ENCODE results near the gene RNU4-1. TPM values are rescaled to one million over a fixed set of nuclear protein-coding genes. Genes with fewer than 3 reads are reported as not detected.
"Not testable (repeated sequence)": the region's sequence is repeated elsewhere in the genome, so short reads cannot be mapped to it uniquely, and the experiment has no call there.

Gene RNU4-1
- polyA plus RNA-seq (ENCODE audit: insufficient read length) = not detected
- long read RNA-seq, donor 1 = 0 reads
- long read RNA-seq, donor 2, partial matches to known transcripts = 13 of 13 reads
- long read RNA-seq, donor 2, other reads (novel, unspliced or antisense) = 0 of 13 reads
- long read RNA-seq, donor 3 = 0 reads
- long read RNA-seq, donor 4 = 0 reads
- long read RNA-seq, donor 5, partial matches to known transcripts = 25 of 25 reads
- long read RNA-seq, donor 5, other reads (novel, unspliced or antisense) = 0 of 25 reads
- long read RNA-seq, donor 6, partial matches to known transcripts = 24 of 24 reads
- long read RNA-seq, donor 6, other reads (novel, unspliced or antisense) = 0 of 24 reads
- long read RNA-seq, donor 7, partial matches to known transcripts = 31 of 33 reads
- long read RNA-seq, donor 7, other reads (novel, unspliced or antisense) = 0 of 33 reads
- long read RNA-seq, donor 8, partial matches to known transcripts = 5 of 6 reads
- long read RNA-seq, donor 8, other reads (novel, unspliced or antisense) = 0 of 6 reads

GRCh38 chr12:120292661-120293531 lies at the start of gene RNU4-1:
Gene RNU4-1, minus strand, starts transcription at chr12:120293237.
- peak; percentile 82 for DNase-seq

- DNase-seq = no peak
Observed at GRCh38 chr12:120342175-120343038, 49.4 kb upstream of the RNU4-1 start.

GRCh38 chr12:120339256-120339655 lies 46.2 kb upstream of the RNU4-1 start:
- DNase-seq = no peak

- no peak for DNase-seq
Observed at GRCh38 chr12:120337730-120338129, 44.7 kb upstream of the RNU4-1 start.

- not testable (repeated sequence) for DNase-seq
Observed at GRCh38 chr12:120336392-120336791, 43.4 kb upstream of the RNU4-1 start.

GRCh38 chr12:120335447-120335846 lies 42.4 kb upstream of the RNU4-1 start:
- DNase-seq = peak; percentile 50

GRCh38 chr12:120332523-120332922 lies 39.5 kb upstream of the RNU4-1 start:
- DNase-seq = no peak

- DNase-seq = no peak
Observed at GRCh38 chr12:120332041-120332440, 39.0 kb upstream of the RNU4-1 start.

GRCh38 chr12:120331390-120331789 lies 38.4 kb upstream of the RNU4-1 start:
- no peak for DNase-seq

GRCh38 chr12:120328228-120328627 lies 35.2 kb upstream of the RNU4-1 start:
- DNase-seq = no peak

GRCh38 chr12:120327593-120327992 lies 34.6 kb upstream of the RNU4-1 start, which contains the start of gene PLA2G1B:
Gene PLA2G1B, minus strand, starts transcription at chr12:120327779. Its CDS starts 26 bp downstream, at chr12:120327753.
- no peak for DNase-seq

GRCh38 chr12:120324841-120325417 lies 31.9 kb upstream of the RNU4-1 start:
- DNase-seq = no peak

GRCh38 chr12:120323772-120324171 lies 30.7 kb upstream of the RNU4-1 start:
- DNase-seq = no peak

- peak; percentile 46 for DNase-seq
Observed at GRCh38 chr12:120321382-120322202, 28.6 kb upstream of the RNU4-1 start.

GRCh38 chr12:120317224-120318105 lies 24.4 kb upstream of the RNU4-1 start:
- DNase-seq = peak; percentile 99

- no peak for DNase-seq
Observed at GRCh38 chr12:120316798-120317223, 23.8 kb upstream of the RNU4-1 start.

- DNase-seq = no peak
Observed at GRCh38 chr12:120314220-120314619, 21.2 kb upstream of the RNU4-1 start.

GRCh38 chr12:120301962-120302815 lies 9.2 kb upstream of the RNU4-1 start, which contains the start of gene SIRT4:
Gene SIRT4, plus strand, starts transcription at chr12:120302321. Its CDS starts 1,241 bp downstream, at chr12:120303562.
- peak; percentile 97 for DNase-seq

Measured in left kidney (tissue), 8 donors.